ACHN (cell line): ENCODE results near the gene SCGB3A1.

ENCODE experiments used
- DNase-seq: peaks from one replicate; pipeline ENCODE4 v3.0.0-alpha.2; 2015
- in situ Hi-C: cut with HindIII; loops from 2 replicates; pipeline ENCODE4 v1.10.0; 2017; ENCODE audit warnings: low sequenced_read_pairs, low pct_ligation_motif_present, low pct_unique_long_range_greater_than_20kb

The SCGB3A1 gene

DNA sequence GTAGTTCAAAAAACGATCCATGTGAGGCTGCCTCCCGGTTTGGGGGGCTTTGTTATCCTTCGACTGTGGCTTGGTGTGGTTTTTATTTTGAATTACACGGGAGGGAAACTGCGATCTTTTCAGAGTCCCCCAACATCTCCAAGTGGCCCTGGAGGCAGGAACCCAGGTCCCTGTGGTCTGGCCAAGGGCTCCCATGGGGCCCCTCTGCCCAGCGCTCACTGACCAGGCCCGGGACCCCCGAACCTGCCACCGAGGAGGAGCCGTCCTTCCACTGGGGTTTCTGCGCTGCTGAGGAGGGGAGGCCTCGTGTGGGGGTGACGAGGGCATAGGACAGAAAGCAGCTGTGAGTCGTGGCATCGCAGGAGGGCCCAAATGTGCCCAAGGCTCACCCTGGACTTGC, 18.1 kb upstream of the SCGB3A1 start:
- DNase-seq, result no peak
- in situ Hi-C loops, result no loop called here

- in situ Hi-C loops, result no loop called here
- DNase-seq, result no peak
Measured at GRCh38 chr5:180608572-180609310, 17.4 kb upstream of the SCGB3A1 start.

GRCh38 chr5:180607861-180608571, 16.7 kb upstream of the SCGB3A1 start:
- no peak for DNase-seq

GRCh38 chr5:180606215-180606785, 15.0 kb upstream of the SCGB3A1 start:
- DNase-seq, result no peak
- in situ Hi-C loops, result no loop called here

More at GRCh38 chr5:180607861-180608571, 16.7 kb upstream of the SCGB3A1 start:
- in situ Hi-C loops, result no loop called here

- in situ Hi-C loops, result no loop called here
- peak; percentile 51 for DNase-seq
Measured at GRCh38 chr5:180605554-180606214, 14.4 kb upstream of the SCGB3A1 start.

- DNase-seq, result no peak
- in situ Hi-C loops, result no loop called here
Measured at GRCh38 chr5:180604271-180604670, 13.0 kb upstream of the SCGB3A1 start.

DNA sequence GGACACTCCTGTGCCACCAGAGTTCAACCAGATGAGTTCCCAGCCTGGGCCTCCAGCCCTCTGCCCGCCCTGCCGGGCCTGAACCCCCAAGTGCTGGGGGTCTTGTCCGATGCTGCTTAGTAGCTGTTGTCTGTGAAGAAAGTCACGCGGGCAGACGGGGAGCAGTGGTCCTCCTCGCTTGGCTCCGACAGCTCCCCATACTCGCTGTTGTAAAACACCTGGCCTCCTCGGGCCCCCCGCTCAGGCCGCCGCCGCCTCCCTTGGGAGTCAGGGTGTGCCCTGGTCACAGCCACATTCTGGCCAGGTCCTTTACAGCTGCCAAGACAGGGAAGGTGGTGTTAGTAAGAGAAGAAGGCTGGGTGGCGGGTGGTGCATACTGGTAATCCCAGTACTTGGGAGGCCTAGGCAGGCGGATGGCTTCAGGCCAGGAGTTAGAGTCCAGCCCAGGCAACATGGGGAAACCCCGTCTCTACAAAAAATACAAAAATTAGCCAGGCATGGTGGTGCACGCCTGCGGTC, 11.8 kb upstream of the SCGB3A1 start:
- no peak for DNase-seq
- in situ Hi-C loops, result no loop called here

DNA sequence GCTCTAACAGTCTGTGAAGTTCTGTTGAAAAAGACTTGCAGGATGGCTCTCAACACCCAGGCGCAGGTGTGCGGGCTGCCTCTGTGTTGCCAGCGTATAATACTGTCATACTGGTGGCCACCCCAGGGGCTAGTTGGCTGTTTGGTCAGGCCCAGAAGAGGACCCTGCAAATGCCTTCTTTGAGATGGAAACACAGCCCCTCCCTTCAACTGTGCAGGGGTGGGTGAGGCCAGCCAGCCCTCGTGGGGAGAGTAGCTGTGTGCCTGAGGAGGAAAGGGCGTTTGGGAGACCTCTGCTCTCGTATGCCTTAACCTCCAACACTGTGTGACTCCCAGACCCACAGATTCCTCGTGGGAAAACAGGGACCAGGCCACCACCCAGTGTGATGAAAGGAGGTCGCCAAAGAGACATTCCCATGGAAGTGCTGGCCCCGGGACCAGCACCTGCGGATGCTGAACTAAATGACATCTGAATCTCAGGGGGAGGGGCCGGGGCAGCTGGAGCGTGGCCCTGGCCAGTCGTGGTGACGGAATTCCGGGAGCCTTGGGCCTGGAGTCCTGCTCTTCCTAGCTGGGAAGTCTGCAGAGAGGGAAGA, 11.3 kb upstream of the SCGB3A1 start:
- no peak for DNase-seq
- in situ Hi-C loops, result no loop called here

GRCh38 chr5:180601591-180602480, 10.5 kb upstream of the SCGB3A1 start:
- DNase-seq, result no peak

GRCh38 chr5:180600554-180601041, 9.3 kb upstream of the SCGB3A1 start:
- no peak for DNase-seq
- in situ Hi-C loops, result no loop called here

More at GRCh38 chr5:180601591-180602480, 10.5 kb upstream of the SCGB3A1 start:
- in situ Hi-C loops, result no loop called here

GRCh38 chr5:180599981-180600553, 8.8 kb upstream of the SCGB3A1 start:
- no peak for DNase-seq
- in situ Hi-C loops, result no loop called here

DNA sequence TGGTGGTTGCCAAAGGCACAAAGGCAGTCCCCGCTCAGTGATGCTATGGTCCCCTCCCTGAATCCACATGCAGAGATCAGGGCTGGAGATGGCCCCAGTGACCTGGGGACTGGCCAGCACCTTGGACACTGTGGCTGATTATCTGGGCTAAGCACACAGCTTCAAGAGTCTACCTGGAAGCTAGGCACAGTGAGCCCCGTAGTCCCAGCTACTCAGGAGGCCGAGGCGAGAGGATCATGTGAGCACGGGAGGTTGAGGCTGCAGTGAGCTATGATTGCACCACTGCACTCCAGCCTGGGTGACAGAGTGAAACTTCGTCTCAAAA, 8.3 kb upstream of the SCGB3A1 start:
- in situ Hi-C loops, result no loop called here
- DNase-seq, result no peak

GRCh38 chr5:180598797-180599589, 7.7 kb upstream of the SCGB3A1 start:
- DNase-seq, result no peak
- in situ Hi-C loops, result no loop called here

DNA sequence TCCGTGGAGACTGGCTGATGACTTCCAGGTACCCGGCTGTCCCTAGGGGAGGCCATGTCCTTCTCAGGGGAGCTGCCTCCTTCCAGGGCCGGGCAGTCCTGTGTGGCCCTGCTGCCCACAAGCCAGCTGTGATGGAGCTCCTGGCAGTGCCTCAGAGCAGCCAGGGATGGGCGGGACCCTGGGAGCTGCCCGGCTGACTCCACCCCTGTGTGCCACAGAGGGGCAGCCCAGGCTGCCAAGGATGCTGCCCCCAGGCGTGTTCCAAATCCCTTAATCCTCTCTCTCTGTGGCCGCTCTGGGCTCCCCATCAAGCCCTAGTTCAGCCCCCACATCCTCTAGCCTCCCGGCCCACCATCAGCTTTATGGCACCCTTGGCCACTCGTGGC, 7.0 kb upstream of the SCGB3A1 start:
- DNase-seq, result no peak
- in situ Hi-C loops, result no loop called here

GRCh38 chr5:180596668-180597231, 5.5 kb upstream of the SCGB3A1 start:
- DNase-seq, result no peak
- in situ Hi-C loops, result no loop called here

DNA sequence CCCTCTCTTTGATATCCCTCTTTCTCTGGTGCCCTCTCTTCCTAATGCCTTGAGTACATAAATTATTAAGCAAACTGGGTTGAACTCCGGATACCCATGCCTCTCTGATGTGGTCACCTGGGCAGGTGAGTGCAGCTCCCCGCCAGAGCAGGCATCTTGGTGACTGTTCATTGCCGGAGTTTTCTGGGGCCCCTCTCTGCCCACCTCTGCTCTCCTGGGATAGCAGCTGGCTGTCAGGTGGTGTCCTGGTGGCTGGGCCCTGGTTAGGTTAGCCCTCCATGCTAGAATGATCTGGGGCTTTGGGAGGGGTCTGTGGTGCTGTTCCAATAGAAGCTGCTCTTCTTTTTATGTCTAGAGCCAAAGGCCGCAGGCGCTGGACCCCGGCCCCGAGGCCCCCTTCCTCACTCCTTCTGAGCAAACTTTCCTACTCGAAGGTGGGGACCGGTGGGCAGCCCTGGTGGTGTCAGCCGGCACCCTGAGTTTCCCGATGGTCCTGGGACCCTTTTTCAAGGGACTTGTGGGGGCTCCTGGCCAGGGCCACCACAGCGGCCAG, 4.9 kb upstream of the SCGB3A1 start:
- DNase-seq, result no peak
- in situ Hi-C loops, result no loop called here
